Epithelial cell of proximal tubule (primary cell): ENCODE measurements around the gene TBK1. TPM values are rescaled to one million over a fixed set of nuclear protein-coding genes. Genes with fewer than 3 reads are reported as not detected.

Experiments used
- DNase-seq: peaks from one replicate; pipeline ENCODE4 v3.0.0-alpha.2; 2011; ENCODE audit warnings: low read depth
- H3K4me3 ChIP-seq: 2 replicates; pipeline ENCODE4 v1.5.1; 2011; ENCODE audit warnings: low read depth, mild to moderate bottlenecking, low read length
- CTCF ChIP-seq: conservative IDR thresholded peaks from 2 replicates; pipeline ENCODE4 v1.5.1; 2012; ENCODE audit warnings: low read depth, mild to moderate bottlenecking, low read length
- total RNA-seq: library from RNA; depleted of rRNA; stranded (reverse); fragments of >200 nt; gene quantifications from 2 replicates; pipeline ENCODE4 v1.2.3, GENCODE V29; 2015

Gene TBK1
- total RNA-seq, 1 donor from 2014 or later, result 16.7 TPM

- no peak for DNase-seq
- TF ChIP-seq CTCF, result no peak
- no peak overlapping the region for H3K4me3 ChIP-seq
Observed at GRCh38 chr12:64544371-64545080, 92.6 kb downstream of the TBK1 start.

GRCh38 chr12:64545081-64545382, 93.1 kb downstream of the TBK1 start:
- no peak for DNase-seq
- no peak for TF ChIP-seq CTCF

GRCh38 chr12:64549108-64549507, 97.2 kb downstream of the TBK1 start:
- H3K4me3 ChIP-seq, result no peak overlapping the region
- no peak for DNase-seq
- TF ChIP-seq CTCF, result no peak

More at GRCh38 chr12:64545081-64545382, 93.1 kb downstream of the TBK1 start:
- H3K4me3 ChIP-seq, result no peak overlapping the region

GRCh38 chr12:64550755-64551154, 98.8 kb downstream of the TBK1 start:
- no peak overlapping the region for H3K4me3 ChIP-seq
- no peak for DNase-seq
- no peak for TF ChIP-seq CTCF

- no peak for TF ChIP-seq CTCF
- DNase-seq, result no peak
- H3K4me3 ChIP-seq, result no peak overlapping the region
Observed at GRCh38 chr12:64551676-64552075, 99.8 kb downstream of the TBK1 start.

Other genes with a start within 250 kb of the TBK1 start
- gene KICS2, start 229.8 kb upstream of the TBK1 start, total RNA-seq, result 4.8 and 5.5 TPM in 2 replicates
- 0.29 and 0.65 TPM in 2 replicates for gene C12orf56, start 61.4 kb upstream of the TBK1 start, total RNA-seq
- 39.8 and 68.4 TPM in 2 replicates for gene XPOT, start 47.7 kb upstream of the TBK1 start, total RNA-seq
- gene RASSF3, start 158.4 kb downstream of the TBK1 start, total RNA-seq, result 14.9 and 15.4 TPM in 2 replicates